Measurements from ENCODE around the gene LRRC49. TPM values are rescaled to one million over a fixed set of nuclear protein-coding genes. Genes with fewer than 3 reads are reported as not detected.

The LRRC49 gene
- total and polyA plus RNA-seq, 10 of the 15 experiments (the other 5 are each of a cell fraction or from before 2014, with no cell fraction given), result 1.4 to 3.7 (median 2.9) TPM

DNA sequence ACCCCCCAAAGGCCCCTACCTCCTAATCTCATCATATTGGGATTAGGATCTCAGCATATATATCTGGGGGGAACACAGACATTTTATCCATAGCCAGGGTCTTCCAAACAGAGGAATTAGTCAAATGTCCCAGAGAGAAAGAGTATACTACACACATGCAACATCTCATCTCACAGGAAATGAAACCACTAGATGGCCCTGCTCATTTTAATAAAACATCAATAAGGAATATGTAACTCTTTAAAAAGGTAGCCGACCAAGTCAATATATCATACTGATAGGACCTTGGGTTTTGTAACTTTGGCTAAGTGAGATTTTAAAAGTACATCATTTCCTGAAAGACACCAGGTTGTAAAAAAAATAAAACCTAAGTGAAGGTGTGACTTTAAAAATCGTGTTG is 177.1 kb downstream of the LRRC49 start (continued):
- TF ChIP-seq, protein P1, sequence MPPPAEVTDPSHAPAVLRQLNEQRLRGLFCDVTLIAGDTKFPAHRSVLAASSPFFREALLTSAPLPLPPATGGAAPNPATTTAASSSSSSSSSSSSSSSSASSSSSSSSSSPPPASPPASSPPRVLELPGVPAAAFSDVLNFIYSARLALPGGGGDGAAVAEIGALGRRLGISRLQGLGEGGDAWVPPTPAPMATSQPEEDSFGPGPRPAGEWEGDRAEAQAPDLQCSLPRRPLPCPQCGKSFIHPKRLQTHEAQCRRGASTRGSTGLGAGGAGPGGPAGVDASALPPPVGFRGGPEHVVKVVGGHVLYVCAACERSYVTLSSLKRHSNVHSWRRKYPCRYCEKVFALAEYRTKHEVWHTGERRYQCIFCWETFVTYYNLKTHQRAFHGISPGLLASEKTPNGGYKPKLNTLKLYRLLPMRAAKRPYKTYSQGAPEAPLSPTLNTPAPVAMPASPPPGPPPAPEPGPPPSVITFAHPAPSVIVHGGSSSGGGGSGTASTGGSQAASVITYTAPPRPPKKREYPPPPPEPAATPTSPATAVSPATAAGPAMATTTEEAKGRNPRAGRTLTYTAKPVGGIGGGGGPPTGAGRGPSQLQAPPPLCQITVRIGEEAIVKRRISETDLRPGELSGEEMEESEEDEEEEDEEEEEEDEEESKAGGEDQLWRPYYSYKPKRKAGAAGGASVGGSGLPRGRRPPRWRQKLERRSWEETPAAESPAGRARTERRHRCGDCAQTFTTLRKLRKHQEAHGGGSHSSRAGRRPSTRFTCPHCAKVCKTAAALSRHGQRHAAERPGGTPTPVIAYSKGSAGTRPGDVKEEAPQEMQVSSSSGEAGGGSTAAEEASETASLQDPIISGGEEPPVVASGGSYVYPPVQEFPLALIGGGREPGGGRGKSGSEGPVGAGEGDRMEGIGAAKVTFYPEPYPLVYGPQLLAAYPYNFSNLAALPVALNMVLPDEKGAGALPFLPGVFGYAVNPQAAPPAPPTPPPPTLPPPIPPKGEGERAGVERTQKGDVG (CRISPR knock-in tag; IDR thresholded peaks at IDR 0.05), result no peak

DNA sequence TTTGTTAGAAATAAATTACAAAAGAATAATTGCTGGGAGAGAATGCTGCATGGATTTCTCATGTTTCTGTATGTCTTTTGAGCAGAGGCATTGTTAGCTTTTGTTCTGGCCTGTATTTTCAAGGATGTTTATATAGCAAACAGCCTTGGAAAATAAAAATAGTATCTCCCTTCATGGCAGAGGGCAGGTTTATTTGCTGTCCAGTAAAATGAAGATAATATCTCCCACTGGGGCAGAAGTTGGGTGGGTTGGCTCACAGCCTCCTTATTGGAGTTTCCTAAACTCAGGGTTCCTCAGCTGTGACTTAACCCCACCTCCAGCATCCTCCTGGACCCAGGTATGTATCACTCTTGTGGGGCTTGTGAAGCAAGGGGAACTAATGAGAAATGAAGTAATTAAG is 178.9 kb downstream of the LRRC49 start:
- ChIA-PET RAD21 (ENCODE audit: unreplicated experiment) (no interaction called here), SMC1A (ENCODE audit: uncharacterized antibody, unreplicated experiment) (no interaction called here), CTCF (no interaction called here), POLR2A (no interaction called here)
- ATAC-seq (no peak), DNase-seq (ENCODE audit: low read depth, low spot score) (no peak), FAIRE-seq (no peak)
- Histone ChIP-seq H2AFZ (ENCODE audit: control insufficient read depth, low read depth, low read length) (no peak overlapping the region), H3K27ac (ENCODE audit: control insufficient read depth, insufficient read depth) (no peak overlapping the region), H3K4me2 (ENCODE audit: control insufficient read depth, insufficient read depth) (no peak overlapping the region), H4K20me1 (ENCODE audit: control insufficient read depth, insufficient read depth) (no peaks in the 10 kb centered on the region), H3K79me2 (ENCODE audit: control insufficient read depth, insufficient read depth, low read length) (no peaks in the 10 kb centered on the region), H3K9ac (ENCODE audit: control insufficient read depth, insufficient read depth, low read length) (no peak overlapping the region), H3K4me1 (ENCODE audit: control insufficient read depth, insufficient read depth, low read length) (no peaks in the 10 kb centered on the region), H3K27me3 (replicated peaks in 1 of 2; ENCODE audit: control insufficient read depth in 2 of 2, insufficient read depth in 2 of 2, low read length in 1 of 2) (no peaks in the 10 kb centered on the region), H3K36me3 (ENCODE audit: control insufficient read depth in 2 of 2, insufficient read depth in 2 of 2, low read length in 1 of 2) (no peaks in the 10 kb centered on the region), H3K4me3 (no peak overlapping the region), H3K9me3 (replicated peaks; ENCODE audit: control insufficient read depth, insufficient read depth, low read length) (no peaks in the 10 kb centered on the region)
- BruUV-seq (replicated peaks), result no TSS peak
- no peak for TF ChIP-seq SMAD5 (IDR thresholded peaks at IDR 0.05; ENCODE audit: low read depth)
- in situ Hi-C loops (cut with MboI), result no loop called here
- intact Hi-C loops (cut with micrococcal nuclease; ENCODE audit: unreplicated experiment), result no loop called here

DNA sequence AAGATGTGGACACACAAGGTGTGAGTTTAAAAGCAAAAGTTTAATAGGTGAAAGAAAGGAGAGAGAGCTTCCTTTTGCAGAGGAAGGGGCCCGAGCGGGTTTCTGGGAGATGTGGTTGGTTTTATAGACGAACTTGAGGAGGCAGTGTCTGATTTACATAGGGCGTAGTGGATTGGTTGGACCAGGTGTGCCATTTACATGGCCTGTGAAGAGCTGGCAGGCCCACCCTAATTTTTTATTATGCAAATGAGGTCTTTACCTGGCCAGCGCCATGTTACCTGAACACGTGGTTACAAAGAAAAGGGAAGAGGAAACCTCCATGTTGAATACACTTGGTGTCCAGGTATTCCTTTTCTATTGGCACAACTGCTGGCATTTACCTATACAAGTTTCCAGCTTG is 179.8 kb downstream of the LRRC49 start:
- no peak overlapping the region for H3K27ac ChIP-seq (ENCODE audit: control insufficient read depth, insufficient read depth)
- CTCF ChIA-PET, result no interaction called here
- no peaks in the 10 kb centered on the region for H3K4me1 ChIP-seq (ENCODE audit: control insufficient read depth, insufficient read depth, low read length)
- SMC1A ChIA-PET (ENCODE audit: uncharacterized antibody, unreplicated experiment), result no interaction called here
- no TSS peak for BruUV-seq (replicated peaks)
- no peak overlapping the region for H3K9ac ChIP-seq (ENCODE audit: control insufficient read depth, insufficient read depth, low read length)
- H2AFZ ChIP-seq (ENCODE audit: control insufficient read depth, low read depth, low read length), result no peak overlapping the region
- RAD21 ChIA-PET (ENCODE audit: unreplicated experiment), result no interaction called here
- intact Hi-C loops (cut with micrococcal nuclease; ENCODE audit: unreplicated experiment) (no loop called here), in situ Hi-C loops (cut with MboI) (no loop called here)
- TF ChIP-seq NBN (IDR thresholded peaks at IDR 0.05), result no peak
- no peak for TF ChIP-seq STAT1 (conservative IDR thresholded peaks at IDR 0.05)
- TF ChIP-seq FOXM1 (IDR thresholded peaks at IDR 0.05; ENCODE audit: low read depth, low read length), result no peak
- TF ChIP-seq ESRRA (IDR thresholded peaks at IDR 0.05; ENCODE audit: low read length), result no peak
- DNase-seq (ENCODE audit: low read depth, low spot score), result no peak
- H3K36me3 ChIP-seq (ENCODE audit: control insufficient read depth in 2 of 2, insufficient read depth in 2 of 2, low read length in 1 of 2), result no peaks in the 10 kb centered on the region
- no peak for FAIRE-seq
- POLR2A ChIA-PET, result no interaction called here
- H4K20me1 ChIP-seq (ENCODE audit: control insufficient read depth, insufficient read depth), result no peaks in the 10 kb centered on the region
- no peaks in the 10 kb centered on the region for H3K27me3 ChIP-seq (replicated peaks in 1 of 2; ENCODE audit: control insufficient read depth in 2 of 2, insufficient read depth in 2 of 2, low read length in 1 of 2)
- no peak overlapping the region for H3K4me3 ChIP-seq
- H3K9me3 ChIP-seq (replicated peaks; ENCODE audit: control insufficient read depth, insufficient read depth, low read length), result no peaks in the 10 kb centered on the region
- no peak for ATAC-seq
- H3K4me2 ChIP-seq (ENCODE audit: control insufficient read depth, insufficient read depth), result no peak overlapping the region
- WGBS (ENCODE audit: insufficient coverage, insufficient replicate concordance, low lambda C conversion rate, missing lambda C conversion rate), result 61% methylated on average over 6 of the region's 6 CpGs
- H3K79me2 ChIP-seq (ENCODE audit: control insufficient read depth, insufficient read depth, low read length), result no peaks in the 10 kb centered on the region

All from GM12878 (cell line).